Hepatocyte (in vitro differentiated cells): Measurements from ENCODE around the gene DRC7. TPM values are rescaled to one million over a fixed set of nuclear protein-coding genes. Genes with fewer than 3 reads are reported as not detected.

Source experiments
- DNase-seq: peaks from one replicate; pipeline ENCODE4 v3.0.0-alpha.2; 2016; ENCODE audit warnings: low spot score
- H2AFZ ChIP-seq: fragments of 200-600 bp; sonication (generic); 2 replicates; pipeline ENCODE4 v1.6.0; 2016; ENCODE audit warnings: antibody characterized with exemption, mild to moderate bottlenecking
- H3K27ac ChIP-seq: fragments of 200-600 bp; sonication (generic); 2 replicates; pipeline ENCODE4 v1.5.1; 2016; ENCODE audit warnings: mild to moderate bottlenecking
- H3K27me3 ChIP-seq: fragments of 200-600 bp; sonication (generic); 2 replicates; pipeline ENCODE4 v1.6.1; 2016
- H3K36me3 ChIP-seq: fragments of 200-600 bp; sonication (generic); replicated peaks from 2 replicates; pipeline ENCODE4 v1.5.1; 2016; ENCODE audit warnings: low read depth; ENCODE audit not compliant: insufficient read depth
- H3K4me1 ChIP-seq: fragments of 200-600 bp; sonication (generic); 2 replicates; pipeline ENCODE4 v1.5.1; 2016; ENCODE audit warnings: mild to moderate bottlenecking, moderate library complexity; ENCODE audit not compliant: insufficient read depth
- H3K4me2 ChIP-seq: fragments of 200-600 bp; sonication (generic); 2 replicates; pipeline ENCODE4 v1.6.0; 2016
- H3K4me3 ChIP-seq: fragments of 200-600 bp; sonication (generic); 2 replicates; pipeline ENCODE4 v1.5.1; 2016; ENCODE audit warnings: mild to moderate bottlenecking
- H3K79me2 ChIP-seq: fragments of 200-600 bp; sonication (generic); 2 replicates; pipeline ENCODE4 v1.6.0; 2017; ENCODE audit warnings: mild to moderate bottlenecking
- H3K9me2 ChIP-seq: fragments of 200-600 bp; sonication (generic); replicated peaks from 2 replicates; pipeline ENCODE4 v1.6.0; 2017; ENCODE audit warnings: mild to moderate bottlenecking; ENCODE audit not compliant: insufficient read depth
- H3K9me3 ChIP-seq: fragments of 200-600 bp; sonication (generic); 2 replicates; pipeline ENCODE4 v1.5.1; 2016; ENCODE audit warnings: low read depth, mild to moderate bottlenecking
- H4K20me1 ChIP-seq: fragments of 200-600 bp; sonication (generic); 2 replicates; pipeline ENCODE4 v1.6.0; 2016; ENCODE audit warnings: mild to moderate bottlenecking; ENCODE audit not compliant: insufficient read depth, poor library complexity, severe bottlenecking
- CTCF ChIP-seq: fragments of 200-600 bp; sonication (generic); IDR thresholded peaks from 2 replicates; pipeline ENCODE4 v1.5.1; 2016; ENCODE audit warnings: antibody characterized with exemption, mild to moderate bottlenecking; ENCODE audit not compliant: poor library complexity
- EZH2 ChIP-seq: fragments of 200-600 bp; sonication (generic); IDR thresholded peaks from 2 replicates; pipeline ENCODE4 v1.6.1; 2016; ENCODE audit warnings: antibody characterized with exemption, mild to moderate bottlenecking, borderline replicate concordance
- EZH2phosphoT487 ChIP-seq: fragments of 200-600 bp; sonication (generic); IDR thresholded peaks from one replicate; pipeline ENCODE4 v1.6.1; 2018; ENCODE audit warnings: antibody characterized with exemption, mild to moderate bottlenecking, low read depth, moderate library complexity; ENCODE audit not compliant: unreplicated experiment, severe bottlenecking
- WGBS: methylation state at CpG from one replicate; pipeline ENCODE4 v1.1.6; 2016; ENCODE audit warnings: low lambda C conversion rate; ENCODE audit errors: missing lambda C conversion rate; 5-methylcytosine and 5-hydroxymethylcytosine counted together
- polyA plus RNA-seq: library from polyadenylated mRNA; unstranded; fragments of >200 nt; fragmentation: Nextera tagmentation; extraction: Ambion mirVana; gene quantifications from 2 replicates; pipeline ENCODE4 v1.2.1, GENCODE V29; 2016
- total RNA-seq: library from RNA; depleted of rRNA; stranded (reverse); fragments of >200 nt; gene quantifications from 2 replicates; pipeline ENCODE4 v1.2.3, GENCODE V29; 2014

DRC7 gene
- total and polyA plus RNA-seq, 2 experiments from 2014 or later: 0.27 to 0.93 TPM

- Histone ChIP-seq H3K27me3 (no peaks in the 10 kb centered on the region), H3K9me3 (no peaks in the 10 kb centered on the region), H3K4me2 (no peak overlapping the region), H3K79me2 (no peaks in the 10 kb centered on the region), H3K4me3 (no peak overlapping the region), H4K20me1 (no peaks in the 10 kb centered on the region), H3K27ac (no peak overlapping the region), H3K36me3 (no peaks in the 10 kb centered on the region), H3K9me2 (no peaks in the 10 kb centered on the region), H2AFZ (no peak overlapping the region), H3K4me1 (no peaks in the 10 kb centered on the region)
- 89% methylated on average over 12 of the region's 12 CpGs for WGBS
- TF ChIP-seq EZH2 (no peak), EZH2phosphoT487 (no peak), CTCF (no peak)
- DNase-seq: no peak
These were observed 15.6 kb upstream of the DRC7 start for GRCh38 chr16:57679016-57679415.

GRCh38 chr16:57679767-57680482 lies 14.7 kb upstream of the DRC7 start:
- no peaks in the 10 kb centered on the region for H3K27me3 ChIP-seq
- WGBS: 75% methylated on average over 6 of the region's 7 CpGs

GRCh38 chr16:57680842-57681375 lies 13.7 kb upstream of the DRC7 start:
- no peaks in the 10 kb centered on the region for H3K27me3 ChIP-seq
- WGBS: 70% methylated on average over 5 of the region's 5 CpGs
- no peak overlapping the region for H3K4me2 ChIP-seq
- no peaks in the 10 kb centered on the region for H3K4me1 ChIP-seq
- H3K9me3 ChIP-seq: no peaks in the 10 kb centered on the region
- no peaks in the 10 kb centered on the region for H3K36me3 ChIP-seq
- H2AFZ ChIP-seq: no peak overlapping the region
- TF ChIP-seq EZH2: no peak
- TF ChIP-seq CTCF: peak; percentile 15
- H3K9me2 ChIP-seq: no peaks in the 10 kb centered on the region
- H3K27ac ChIP-seq: no peak overlapping the region
- no peaks in the 10 kb centered on the region for H3K79me2 ChIP-seq
- no peaks in the 10 kb centered on the region for H4K20me1 ChIP-seq
- no peak overlapping the region for H3K4me3 ChIP-seq
- DNase-seq: no peak

More at GRCh38 chr16:57679767-57680482, 14.7 kb upstream of the DRC7 start:
- Histone ChIP-seq H3K9me3 (no peaks in the 10 kb centered on the region), H3K27ac (no peak overlapping the region), H3K9me2 (no peaks in the 10 kb centered on the region), H3K4me3 (no peak overlapping the region), H3K4me2 (no peak overlapping the region), H4K20me1 (no peaks in the 10 kb centered on the region), H3K79me2 (no peaks in the 10 kb centered on the region), H3K36me3 (no peaks in the 10 kb centered on the region), H3K4me1 (no peaks in the 10 kb centered on the region), H2AFZ (no peak overlapping the region)
- TF ChIP-seq EZH2 (no peak), EZH2phosphoT487 (no peak), CTCF (no peak)
- no peak for DNase-seq
